ENCODE results near the gene TXK.

Gene TXK

GRCh38 chr4:48109413-48110263, 24.4 kb downstream of the TXK start:
- no peak for DNase-seq (ENCODE audit: low read depth)

GRCh38 chr4:48108309-48109073, 25.6 kb downstream of the TXK start:
- H3K4me3 ChIP-seq (ENCODE audit: low read depth, low read length): no peak overlapping the region
- TF ChIP-seq CTCF (IDR thresholded peaks at IDR 0.05; ENCODE audit: control insufficient read depth, extremely low read depth, insufficient read depth): no peak
- no peak for DNase-seq (ENCODE audit: low read depth)

More at GRCh38 chr4:48109413-48110263, 24.4 kb downstream of the TXK start:
- no peak overlapping the region for H3K4me3 ChIP-seq (ENCODE audit: low read depth, low read length)
- peak; percentile 80 for TF ChIP-seq CTCF (IDR thresholded peaks at IDR 0.05; ENCODE audit: control insufficient read depth, extremely low read depth, insufficient read depth)

GRCh38 chr4:48105230-48105629, 28.8 kb downstream of the TXK start:
- TF ChIP-seq CTCF (IDR thresholded peaks at IDR 0.05; ENCODE audit: control insufficient read depth, extremely low read depth, insufficient read depth): no peak
- no peak overlapping the region for H3K4me3 ChIP-seq (ENCODE audit: low read depth, low read length)
- DNase-seq (ENCODE audit: low read depth): no peak

- no peak overlapping the region for H3K4me3 ChIP-seq (ENCODE audit: low read depth, low read length)
- DNase-seq (ENCODE audit: low read depth): no peak
- no peak for TF ChIP-seq CTCF (IDR thresholded peaks at IDR 0.05; ENCODE audit: control insufficient read depth, extremely low read depth, insufficient read depth)
These were observed 30.4 kb downstream of the TXK start for GRCh38 chr4:48103483-48104139.

GRCh38 chr4:48102303-48102702, 31.7 kb downstream of the TXK start:
- no peak overlapping the region for H3K4me3 ChIP-seq (ENCODE audit: low read depth, low read length)
- TF ChIP-seq CTCF (IDR thresholded peaks at IDR 0.05; ENCODE audit: control insufficient read depth, extremely low read depth, insufficient read depth): no peak
- no peak for DNase-seq (ENCODE audit: low read depth)

GRCh38 chr4:48100256-48100655, 33.8 kb downstream of the TXK start:
- no peak overlapping the region for H3K4me3 ChIP-seq (ENCODE audit: low read depth, low read length)
- DNase-seq (ENCODE audit: low read depth): no peak
- no peak for TF ChIP-seq CTCF (IDR thresholded peaks at IDR 0.05; ENCODE audit: control insufficient read depth, extremely low read depth, insufficient read depth)
